Right hindlimb (tissue), 1 donor: ENCODE data around the gene PHACTR1.
"Not testable (repeated sequence)": the region's sequence is repeated elsewhere in the genome, so short reads cannot be mapped to it uniquely, and the experiment has no call there.

Experiments
- DNase-seq: peaks from one replicate; pipeline ENCODE4 v3.0.0-alpha.2; 2018

Gene PHACTR1

DNA sequence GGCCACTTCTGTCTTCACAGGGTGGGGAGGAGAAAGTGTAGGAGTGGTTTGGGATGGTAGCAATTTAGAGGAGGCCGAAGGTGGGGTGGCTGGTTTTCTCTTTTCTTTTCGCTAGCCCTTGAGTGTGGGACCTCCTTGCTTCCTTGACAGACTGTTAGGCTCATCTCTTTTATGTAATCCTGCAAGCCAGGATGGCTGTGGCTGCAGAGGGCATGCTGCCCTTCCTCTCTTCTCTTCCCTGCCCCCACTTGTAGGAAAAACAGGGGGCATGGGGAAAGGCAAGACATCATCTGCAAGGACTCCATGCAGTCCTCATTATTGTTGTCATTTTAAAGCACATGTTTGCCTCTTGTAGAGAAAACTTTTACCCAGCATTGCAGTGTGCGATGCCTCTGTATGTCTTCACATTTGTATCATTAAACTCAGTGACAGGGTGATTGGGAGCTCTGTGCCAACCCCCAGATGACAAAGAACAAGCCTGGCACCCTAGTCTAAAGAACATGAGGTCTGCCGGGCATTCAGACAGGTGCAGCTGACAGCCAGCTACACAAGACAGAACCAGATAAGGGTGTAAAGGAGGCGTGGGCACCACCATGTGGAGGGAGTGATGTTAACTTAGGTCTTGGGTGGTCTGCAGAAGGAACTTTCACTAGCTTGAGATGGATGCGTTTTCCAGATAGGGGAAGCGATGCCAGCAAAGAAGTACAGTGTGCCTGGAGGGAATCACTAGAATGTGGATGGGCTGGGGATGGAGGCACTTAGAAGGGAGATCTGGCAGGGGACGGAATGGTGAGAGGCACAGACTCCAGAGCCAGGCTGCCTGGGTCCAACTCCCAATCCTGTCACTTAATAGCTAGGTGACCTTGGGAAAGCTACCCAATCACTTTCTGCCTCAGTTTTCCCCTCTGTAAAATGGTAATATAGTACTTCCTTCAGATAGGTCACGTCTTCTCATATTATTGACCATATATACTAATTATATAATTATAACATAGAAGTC lies 404.2 kb downstream of the PHACTR1 start:
- DNase-seq = peak; percentile 32

DNA sequence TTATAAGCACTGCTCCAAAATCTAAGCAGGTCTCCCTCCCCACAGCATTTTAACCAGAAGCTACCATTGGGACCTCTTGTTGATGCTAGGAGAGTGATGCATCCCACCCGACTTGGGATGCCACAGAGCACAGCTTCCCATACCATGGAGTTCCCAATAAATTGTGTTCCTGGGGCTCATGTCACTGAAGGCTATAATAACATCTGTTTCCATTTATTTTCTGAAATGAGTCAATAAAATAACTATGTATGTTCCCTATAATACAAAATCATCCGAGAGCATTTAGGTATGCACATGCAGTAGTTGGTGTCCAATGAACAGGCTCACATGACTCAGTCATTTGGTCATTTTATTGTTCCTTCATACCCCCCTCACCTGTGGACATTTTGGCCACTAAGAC lies 407.6 kb downstream of the PHACTR1 start:
- no peak for DNase-seq

GRCh38 chr6:13125841-13126240 lies 409.3 kb downstream of the PHACTR1 start:
- DNase-seq = no peak

DNA sequence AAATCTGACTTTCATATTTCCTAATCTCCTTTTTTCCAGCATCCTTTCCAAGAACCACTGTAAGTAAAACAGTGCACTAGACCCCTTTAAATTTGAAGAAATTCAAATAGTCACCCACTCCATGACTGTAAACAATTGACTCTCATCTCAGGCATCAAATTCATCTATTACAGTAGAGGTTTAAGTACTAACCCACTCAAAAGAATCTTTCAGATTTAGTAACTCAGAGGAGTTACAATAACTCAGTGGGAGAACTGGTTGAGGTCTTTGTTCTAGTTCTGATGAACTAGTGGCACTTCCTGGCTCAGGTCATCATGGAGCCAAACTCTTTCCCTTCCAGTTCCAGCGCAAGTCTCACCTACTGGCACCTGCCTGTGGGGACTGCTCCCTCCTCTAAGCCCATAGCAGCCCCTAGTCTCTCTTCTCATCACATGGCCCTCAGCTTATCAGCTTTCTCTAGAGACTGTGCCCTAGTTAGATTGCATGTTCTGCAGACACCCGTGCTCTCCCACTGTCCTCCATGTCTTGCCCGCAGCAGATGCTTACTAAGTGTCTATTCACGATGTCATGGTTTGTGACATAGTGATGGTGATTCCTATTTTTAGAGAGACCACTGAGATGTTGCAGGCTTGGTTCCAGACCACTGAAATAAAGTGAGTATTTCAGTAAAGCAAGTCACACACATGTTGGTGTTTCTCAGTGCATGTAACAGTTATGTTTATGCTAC lies 415.5 kb downstream of the PHACTR1 start:
- no peak for DNase-seq

DNA sequence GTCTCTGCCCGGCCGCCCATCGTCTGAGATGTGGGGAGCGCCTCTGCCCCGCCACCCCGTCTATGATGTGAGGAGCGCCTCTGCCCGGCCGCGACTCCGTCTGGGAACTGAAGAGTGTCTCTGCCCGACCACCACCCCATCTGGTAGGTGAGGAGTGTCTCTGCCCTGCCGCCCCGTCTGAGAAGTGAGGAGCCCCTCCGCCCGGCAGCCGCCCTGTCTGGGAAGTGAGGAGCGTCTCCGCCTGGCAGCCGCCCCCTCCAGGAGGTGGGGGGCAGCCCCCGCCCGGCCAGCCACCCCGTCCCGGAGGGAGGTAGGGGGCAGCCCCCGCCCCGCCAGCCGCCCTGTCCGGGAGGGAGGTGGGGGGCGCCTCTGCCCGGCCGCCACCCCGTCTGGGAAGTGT lies 417.3 kb downstream of the PHACTR1 start:
- not testable (repeated sequence) for DNase-seq

DNA sequence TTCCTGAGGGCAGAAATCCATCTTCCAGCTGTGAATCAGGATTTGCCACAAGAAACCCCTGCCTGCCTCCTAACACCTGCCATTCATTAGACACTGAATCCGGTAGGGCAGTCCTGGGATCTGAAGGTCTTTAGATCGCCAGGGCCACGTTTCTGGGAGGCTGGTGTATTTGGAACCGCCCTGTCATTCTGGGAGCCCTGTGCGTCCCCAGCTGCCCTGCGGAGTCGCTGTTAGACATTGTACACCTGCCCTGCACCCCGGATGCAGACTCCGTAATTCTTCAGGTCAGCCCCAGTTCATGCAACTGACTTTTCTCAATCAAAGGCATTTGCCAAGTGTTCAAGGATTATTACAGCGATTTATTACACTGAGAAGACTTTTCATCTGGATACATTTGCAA lies 418.6 kb downstream of the PHACTR1 start:
- DNase-seq = no peak

- DNase-seq = no peak
Observed at GRCh38 chr6:13139119-13139518, 422.6 kb downstream of the PHACTR1 start.

- DNase-seq = no peak
Observed at GRCh38 chr6:13140980-13141379, 424.4 kb downstream of the PHACTR1 start.

DNA sequence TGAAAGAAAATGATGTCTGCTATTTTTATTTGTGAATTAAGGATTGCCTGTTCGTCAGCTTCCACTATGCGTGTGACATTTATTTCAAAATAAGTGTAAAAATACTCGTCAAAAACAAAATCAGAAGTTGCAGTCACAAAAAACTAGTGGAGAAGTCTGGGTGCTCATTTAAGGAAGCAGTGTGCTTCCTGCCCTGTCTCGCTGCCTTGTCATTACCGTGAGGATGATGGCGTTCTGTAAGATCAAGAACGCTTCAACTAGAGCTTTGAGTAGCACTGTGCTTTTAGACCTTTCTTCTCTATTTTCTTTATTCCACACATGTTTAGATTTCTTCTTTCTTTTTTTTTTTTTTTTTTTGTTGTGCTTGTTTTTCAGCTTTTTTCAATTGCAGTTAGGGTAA lies 424.8 kb downstream of the PHACTR1 start:
- no peak for DNase-seq

DNA sequence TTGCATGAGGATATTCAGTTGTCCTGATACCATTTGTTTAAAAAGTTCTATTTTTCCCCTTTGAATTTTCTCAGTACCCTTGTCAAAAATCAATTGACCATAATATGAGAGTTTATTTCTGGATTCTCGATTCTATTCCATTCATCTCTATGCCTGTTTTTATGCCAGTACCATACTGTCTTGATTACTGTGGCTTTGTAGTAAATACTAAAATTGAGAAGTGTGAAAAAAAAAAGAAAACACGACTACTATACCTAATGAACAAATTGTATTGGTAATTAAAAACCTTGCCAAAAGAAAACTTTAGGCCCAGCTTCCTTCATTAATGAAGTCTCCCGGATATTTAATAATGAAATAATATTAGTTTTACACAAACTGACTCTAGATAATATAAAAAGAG lies 426.0 kb downstream of the PHACTR1 start:
- DNase-seq = no peak

DNA sequence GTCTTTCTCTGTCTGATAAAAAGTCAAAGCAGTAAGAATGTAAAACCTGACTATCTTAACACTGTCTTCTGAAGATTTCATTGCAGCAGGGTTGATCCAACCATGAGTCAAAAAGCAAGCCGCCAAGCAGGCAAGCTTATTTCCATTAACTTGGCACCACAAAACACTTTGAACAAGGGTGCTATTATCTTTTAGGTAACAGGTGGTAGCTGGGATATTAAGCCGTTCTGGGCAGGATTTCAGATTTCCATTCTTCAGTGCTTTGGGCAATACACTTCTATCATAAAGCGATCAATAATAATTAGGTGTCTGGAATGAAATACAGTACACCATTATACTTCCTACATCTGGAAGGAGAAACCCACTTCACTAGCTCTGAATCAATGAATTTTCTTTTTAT lies 429.9 kb downstream of the PHACTR1 start:
- DNase-seq = no peak

DNA sequence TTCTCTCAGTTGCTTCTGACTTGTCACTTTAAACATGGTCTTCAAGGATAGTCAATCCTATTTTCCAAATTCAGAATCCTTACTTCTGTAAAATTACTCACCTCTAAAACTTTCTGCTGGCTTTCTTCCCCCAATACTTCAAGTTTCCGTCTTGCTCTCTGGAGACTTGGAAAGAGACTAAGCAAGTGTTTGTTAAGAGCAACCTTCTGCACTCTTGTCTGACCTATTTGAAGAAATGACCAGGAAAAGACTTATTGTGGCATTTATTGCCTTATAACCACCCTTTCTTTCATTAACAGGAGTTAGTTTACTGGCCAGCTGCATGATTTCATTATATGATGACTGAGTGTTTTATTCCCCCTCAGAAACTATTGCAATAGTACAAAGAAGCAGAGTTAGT lies 430.8 kb downstream of the PHACTR1 start:
- DNase-seq = no peak

- no peak for DNase-seq
Observed at GRCh38 chr6:13147782-13148181, 431.2 kb downstream of the PHACTR1 start.

DNA sequence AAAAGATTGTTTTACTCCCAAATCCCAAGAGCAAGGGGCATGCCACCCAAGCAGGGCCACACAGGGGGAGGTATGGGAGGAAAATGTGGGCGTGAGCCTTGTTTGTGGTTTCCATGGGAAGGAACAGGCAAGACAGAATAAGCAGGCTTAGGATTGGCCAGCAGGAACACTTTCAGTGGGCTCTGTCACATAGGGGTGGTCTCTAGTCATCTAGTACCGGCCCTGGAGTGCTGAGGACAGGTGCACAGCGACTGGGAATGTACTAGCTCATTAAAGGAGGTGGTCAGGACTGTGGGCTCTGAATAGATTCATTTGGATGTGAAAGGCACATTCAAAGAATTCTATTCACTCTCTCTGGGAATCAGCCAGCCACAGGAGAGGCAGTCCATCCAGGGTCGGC lies 436.2 kb downstream of the PHACTR1 start:
- no peak for DNase-seq

- DNase-seq = no peak
Observed at GRCh38 chr6:13156381-13156780, 439.8 kb downstream of the PHACTR1 start.

- no peak for DNase-seq
Observed at GRCh38 chr6:13157293-13157692, 440.7 kb downstream of the PHACTR1 start.

GRCh38 chr6:13159300-13159699 lies 442.7 kb downstream of the PHACTR1 start:
- no peak for DNase-seq

DNA sequence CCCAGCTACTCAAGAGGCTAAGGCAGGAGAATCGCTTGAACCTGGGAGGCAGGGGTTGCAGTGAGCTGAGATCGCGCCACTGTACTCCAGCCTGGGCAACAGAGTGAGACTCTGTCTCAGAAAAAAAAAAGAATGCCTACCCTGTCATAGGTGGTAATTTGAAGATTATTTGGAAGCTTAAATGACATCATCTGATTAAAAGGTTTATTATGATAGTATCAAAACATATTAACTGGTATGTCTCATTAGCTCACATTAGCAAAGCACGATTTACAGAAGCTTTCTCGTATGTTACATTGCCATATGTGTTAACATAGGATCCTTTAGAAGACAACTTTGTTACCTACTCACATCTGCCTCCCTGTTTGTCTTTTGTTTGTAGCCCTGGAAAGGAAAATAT lies 443.3 kb downstream of the PHACTR1 start:
- DNase-seq = not testable (repeated sequence)

DNA sequence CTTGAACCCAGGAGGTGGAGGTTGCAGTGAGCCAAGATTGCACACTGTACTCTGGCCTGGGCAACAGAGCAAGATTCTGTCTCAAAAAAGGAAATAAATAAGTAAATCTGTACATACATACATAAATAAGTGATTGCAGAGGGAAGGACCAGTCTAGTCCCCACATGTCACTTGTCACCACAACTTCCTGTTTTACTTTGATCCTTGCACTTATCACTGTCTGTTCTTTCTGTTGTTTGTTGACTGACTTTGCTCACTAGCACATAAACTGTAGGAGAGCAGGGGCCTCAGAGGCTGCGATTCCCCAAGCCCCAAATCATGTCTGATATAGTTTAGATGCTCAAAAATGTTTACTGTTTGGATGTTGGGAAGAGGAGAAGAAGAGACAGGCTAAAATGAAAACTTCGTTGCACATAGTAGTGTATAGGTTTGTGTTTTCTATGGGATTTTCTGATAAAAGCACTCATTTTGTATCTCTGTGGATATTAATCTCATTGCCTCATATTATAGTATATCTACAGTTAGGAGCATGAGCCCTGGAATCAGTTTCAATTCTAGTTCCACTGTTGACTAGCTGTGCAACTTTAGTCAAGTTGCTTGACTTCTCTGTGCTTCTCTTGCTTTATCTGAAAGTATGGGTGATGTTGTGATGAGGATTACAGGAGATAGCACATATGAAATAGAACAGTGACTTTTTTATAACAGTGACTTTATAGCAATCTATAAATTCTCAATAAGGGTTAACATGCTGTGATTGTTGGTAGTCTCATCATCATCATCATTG lies 446.8 kb downstream of the PHACTR1 start:
- DNase-seq = no peak

GRCh38 chr6:13164291-13164690 lies 447.7 kb downstream of the PHACTR1 start:
- no peak for DNase-seq

DNA sequence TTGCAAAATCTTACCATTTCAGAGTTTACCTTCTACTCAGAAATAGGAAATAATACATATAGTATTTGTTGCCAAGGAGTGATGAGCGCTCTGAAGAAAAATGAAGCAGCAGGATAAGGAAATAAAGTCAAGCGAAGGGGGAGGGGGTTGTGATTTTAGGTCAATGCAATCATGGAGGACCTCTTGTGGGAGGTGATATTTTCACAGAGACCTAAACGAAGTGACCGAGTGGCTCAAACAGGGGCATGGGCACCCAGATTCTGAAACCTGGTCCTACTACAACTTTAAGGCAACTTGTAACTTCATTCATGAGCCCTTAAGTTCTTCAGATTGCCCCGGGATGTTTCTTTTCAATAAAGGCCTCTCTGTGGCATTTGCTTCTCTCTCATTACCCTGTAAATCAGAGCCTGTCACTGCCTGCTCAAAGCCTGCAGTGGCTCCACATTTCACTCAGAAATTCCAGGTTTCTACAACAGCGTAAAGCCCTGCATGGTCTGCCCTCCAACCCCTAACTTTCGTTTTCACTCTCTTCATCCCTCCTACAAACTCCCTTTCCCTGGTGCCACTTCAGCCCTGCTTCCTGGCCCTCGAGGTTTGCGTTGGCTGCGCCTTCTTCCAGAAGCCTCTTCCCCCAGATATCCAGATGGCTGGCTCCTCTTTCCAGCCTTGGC lies 449.1 kb downstream of the PHACTR1 start:
- DNase-seq = no peak

- no peak for DNase-seq
Observed at GRCh38 chr6:13166269-13166668, 449.7 kb downstream of the PHACTR1 start.

DNA sequence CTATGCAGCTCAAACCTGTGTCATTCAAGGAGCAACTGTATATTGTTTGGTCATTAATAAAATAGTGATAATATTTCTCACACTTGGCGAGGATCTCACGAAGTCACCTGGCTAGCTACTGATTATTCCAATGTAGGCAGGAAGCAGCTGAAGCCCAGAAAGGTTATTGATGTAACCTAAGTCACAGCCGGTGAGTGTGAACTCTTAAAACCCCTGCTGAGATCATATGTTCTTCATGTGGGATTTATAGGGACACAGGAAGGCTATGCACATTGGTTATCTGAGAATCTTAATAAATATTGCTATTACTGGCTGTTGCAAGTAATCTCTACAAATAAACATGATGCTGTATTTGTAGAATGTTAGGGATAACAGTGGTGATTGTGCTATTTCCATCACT lies 450.3 kb downstream of the PHACTR1 start:
- DNase-seq = no peak
